GM19452 (cell line): Measurements from ENCODE around the gene MAML3.
"Not testable (repeated sequence)": the region's sequence is repeated elsewhere in the genome, so short reads cannot be mapped to it uniquely, and the experiment has no call there.

ENCODE experiments used
- ATAC-seq: cut with Tn5 transposase; IDR thresholded peaks from one replicate; pipeline ENCODE4 v1.9.1; 2021; ENCODE audit not compliant: unreplicated experiment

Gene MAML3

GRCh38 chr4:139709660-139710059 is 444.3 kb downstream of the MAML3 start:
- no peak for ATAC-seq

DNA sequence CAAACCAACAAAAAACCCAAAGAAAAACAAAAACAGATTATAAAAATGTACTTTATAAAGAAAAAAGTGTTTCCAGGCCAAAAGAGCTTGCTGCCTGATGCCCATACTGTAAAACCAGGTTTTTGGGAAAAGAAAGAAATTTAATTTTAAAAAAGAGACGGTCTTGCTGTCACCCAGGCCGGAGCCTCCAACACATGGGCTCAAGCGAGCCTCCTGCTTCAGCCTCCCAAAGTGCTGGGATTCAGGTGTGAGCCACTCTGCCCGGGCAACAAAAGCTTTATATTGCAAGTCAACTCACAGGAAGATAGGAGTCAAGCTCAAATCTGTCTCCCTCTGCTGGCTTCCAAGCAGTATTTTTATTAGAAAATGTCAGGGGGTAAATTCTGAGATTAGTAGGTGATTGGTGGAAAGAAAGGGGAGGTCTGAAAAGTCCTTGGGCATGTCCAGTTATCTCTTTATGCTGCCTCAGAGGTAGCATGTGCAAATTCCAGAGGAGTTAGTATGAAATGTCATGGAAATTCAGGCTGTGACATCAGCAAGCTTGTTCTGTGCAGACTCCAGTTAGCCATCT is 449.0 kb downstream of the MAML3 start:
- ATAC-seq: no peak

- no peak for ATAC-seq
Measured at GRCh38 chr4:139700568-139700967, 453.4 kb downstream of the MAML3 start.

DNA sequence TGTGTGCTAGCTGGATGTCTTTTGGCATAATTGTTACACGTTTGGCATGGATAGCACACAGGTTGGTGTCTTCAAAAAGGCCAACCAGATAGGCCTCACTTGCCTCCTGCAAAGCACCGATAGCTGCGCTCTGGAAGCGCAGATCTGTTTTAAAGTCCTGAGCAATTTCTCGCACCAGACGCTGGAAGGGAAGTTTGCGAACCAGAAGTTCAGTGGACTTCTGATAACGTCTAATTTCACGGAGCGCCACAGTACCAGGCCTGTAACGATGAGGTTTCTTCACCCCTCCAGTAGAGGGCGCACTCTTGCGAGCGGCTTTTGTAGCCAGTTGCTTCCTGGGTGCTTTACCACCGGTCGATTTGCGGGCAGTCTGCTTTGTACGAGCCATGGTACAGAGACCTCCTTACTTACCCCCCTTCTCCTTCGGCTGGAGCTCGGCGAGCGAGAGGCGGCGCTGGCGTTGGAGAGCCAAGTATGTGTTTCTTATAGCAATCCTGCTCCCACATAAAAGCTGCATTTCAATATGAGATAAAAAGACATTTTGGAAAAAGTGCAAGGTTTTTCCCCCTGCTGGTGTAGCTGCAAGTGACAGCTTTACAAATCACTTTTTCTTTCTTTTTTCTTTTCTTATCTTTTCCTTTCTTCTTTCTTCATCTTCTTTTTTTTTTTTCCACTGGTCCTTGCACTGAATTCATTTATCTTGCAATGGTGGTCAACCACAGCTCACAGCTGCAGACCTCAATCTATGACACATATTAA is 455.6 kb downstream of the MAML3 start:
- not testable (repeated sequence) for ATAC-seq

DNA sequence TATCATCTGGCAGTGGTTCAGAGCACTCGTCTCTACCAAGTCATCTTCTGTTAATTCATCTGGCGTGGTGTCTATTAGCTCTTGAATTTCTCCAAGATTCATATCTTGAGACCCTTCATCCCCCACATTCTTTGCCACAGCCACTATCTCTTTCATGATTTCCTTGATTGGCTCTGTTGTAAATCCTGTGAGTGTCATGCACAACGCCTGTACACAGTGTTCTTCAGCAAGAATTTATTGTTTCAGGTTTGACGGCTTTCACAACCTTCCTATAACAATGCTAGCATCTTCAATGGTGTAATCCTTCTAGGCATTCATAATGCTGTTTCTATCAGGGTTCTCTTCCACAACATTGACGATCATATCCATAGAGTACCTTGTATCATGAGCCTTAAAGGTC is 457.5 kb downstream of the MAML3 start:
- ATAC-seq: no peak

GRCh38 chr4:139694522-139695107 is 459.4 kb downstream of the MAML3 start:
- no peak for ATAC-seq

- ATAC-seq: no peak
Measured at GRCh38 chr4:139692309-139693012, 461.5 kb downstream of the MAML3 start.

GRCh38 chr4:139690419-139690818 is 463.6 kb downstream of the MAML3 start:
- ATAC-seq: no peak

GRCh38 chr4:139689093-139689722 is 464.8 kb downstream of the MAML3 start:
- ATAC-seq: no peak

GRCh38 chr4:139686988-139687387 is 467.0 kb downstream of the MAML3 start:
- no peak for ATAC-seq

DNA sequence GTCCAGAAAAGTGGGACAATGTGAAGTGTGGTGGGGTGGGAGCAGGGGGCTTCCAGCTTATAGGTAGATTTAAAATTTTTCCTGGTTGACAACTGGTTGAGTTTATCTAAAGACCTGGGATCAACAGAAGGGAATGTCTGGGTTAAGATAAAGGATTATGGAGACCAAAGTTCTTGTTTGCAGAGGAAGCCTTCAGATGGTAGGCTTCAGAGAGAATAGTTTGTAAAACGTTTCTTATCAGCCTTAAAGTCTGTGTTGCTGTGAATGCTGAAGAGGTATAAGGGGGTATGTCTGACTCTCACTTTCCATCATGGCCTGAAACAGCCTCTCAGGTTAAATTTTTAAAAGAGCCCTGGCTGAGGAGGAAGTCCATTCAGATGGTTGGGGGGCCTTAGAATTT is 467.9 kb downstream of the MAML3 start:
- no peak for ATAC-seq

DNA sequence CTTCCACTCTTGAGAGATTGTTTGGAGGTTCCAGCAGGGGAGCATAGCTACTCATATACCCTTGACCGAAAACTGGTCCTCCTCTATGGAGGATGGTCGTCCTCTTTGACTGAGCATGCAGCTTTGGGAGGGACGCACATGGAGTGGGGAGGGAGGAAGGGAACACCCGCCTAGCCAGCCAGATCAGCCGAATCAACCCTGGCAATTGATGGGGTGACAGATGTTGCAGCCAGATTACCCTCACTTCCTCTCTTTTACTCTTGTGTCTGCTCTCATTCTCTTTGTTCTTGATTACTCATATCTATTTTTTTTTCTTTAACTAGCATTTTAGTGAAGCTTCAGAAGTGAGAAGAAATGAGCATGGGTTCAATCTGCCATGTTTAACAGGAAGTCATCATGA is 468.8 kb downstream of the MAML3 start:
- no peak for ATAC-seq

DNA sequence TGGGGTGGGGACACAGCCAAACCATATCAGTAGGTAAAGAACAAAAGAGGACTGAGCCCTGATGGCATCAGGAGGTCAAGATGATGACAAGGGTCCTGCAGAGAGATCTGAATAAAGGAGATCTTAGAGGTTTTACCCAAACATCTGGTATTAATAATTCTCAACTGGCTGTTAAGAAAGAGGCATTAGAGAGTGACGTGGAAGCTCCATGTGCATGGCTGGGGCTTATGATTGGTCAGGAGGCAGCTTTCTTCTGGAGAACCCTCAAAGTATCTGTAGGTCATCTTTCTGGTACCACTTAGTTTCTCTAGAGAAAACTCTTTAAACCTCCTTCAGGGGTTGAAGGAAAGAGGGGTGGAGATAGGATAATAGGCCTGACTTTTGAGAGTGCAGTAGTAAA is 469.6 kb downstream of the MAML3 start:
- no peak for ATAC-seq

- no peak for ATAC-seq
Measured at GRCh38 chr4:139682741-139683151, 471.2 kb downstream of the MAML3 start.

- no peak for ATAC-seq
Measured at GRCh38 chr4:139682309-139682708, 471.7 kb downstream of the MAML3 start.

DNA sequence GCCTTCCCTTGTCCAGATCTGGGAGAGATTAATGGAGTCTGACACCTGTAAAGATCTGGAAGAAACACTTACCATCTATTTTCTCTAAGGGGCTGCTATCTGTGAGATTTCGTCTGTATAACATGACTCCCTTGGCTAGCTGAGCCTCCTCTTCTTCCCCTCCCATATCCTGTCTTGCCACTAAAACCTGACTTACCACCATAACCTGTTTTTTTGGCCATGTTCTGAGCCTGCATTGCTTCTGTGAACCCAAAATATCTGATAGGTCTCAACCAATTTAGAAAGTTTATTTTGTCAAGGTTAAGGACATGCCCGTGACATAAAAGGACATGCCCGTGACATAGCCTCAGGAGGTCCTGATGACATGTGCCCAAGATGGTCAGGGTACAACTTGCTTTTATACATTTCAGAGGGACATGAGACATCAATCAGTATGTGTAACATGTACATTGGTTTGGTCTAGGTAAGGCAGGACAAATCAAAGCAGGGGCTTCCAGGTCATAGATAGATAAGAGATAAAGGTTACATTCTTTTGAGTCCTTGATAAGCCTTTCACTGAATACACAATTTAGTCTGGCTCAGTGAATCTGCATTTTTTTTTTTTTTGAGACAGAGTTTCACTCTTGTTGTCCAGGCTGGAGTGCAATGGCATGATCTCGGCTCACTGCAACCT is 476.9 kb downstream of the MAML3 start:
- no peak for ATAC-seq

- ATAC-seq: no peak
Measured at GRCh38 chr4:139676365-139676764, 477.6 kb downstream of the MAML3 start.

DNA sequence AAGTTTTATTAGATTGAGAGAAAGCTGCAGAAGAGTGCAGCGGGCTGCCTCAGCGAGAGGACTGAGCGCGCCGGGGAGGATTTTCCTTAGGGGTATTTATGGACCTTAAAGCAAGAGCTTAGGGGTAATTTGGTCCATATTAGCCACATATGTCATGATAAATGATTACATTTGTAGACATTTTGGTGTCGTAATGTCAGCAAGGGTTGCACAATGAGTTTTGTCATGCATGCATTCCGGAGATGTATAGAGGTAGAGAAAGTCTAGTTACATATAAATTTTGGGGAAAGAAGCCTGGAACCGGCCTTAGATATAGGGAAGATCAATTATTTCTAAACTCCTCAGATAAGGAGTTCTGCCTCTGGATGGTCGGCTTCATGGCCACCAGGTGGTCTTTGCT is 478.3 kb downstream of the MAML3 start:
- ATAC-seq: no peak

DNA sequence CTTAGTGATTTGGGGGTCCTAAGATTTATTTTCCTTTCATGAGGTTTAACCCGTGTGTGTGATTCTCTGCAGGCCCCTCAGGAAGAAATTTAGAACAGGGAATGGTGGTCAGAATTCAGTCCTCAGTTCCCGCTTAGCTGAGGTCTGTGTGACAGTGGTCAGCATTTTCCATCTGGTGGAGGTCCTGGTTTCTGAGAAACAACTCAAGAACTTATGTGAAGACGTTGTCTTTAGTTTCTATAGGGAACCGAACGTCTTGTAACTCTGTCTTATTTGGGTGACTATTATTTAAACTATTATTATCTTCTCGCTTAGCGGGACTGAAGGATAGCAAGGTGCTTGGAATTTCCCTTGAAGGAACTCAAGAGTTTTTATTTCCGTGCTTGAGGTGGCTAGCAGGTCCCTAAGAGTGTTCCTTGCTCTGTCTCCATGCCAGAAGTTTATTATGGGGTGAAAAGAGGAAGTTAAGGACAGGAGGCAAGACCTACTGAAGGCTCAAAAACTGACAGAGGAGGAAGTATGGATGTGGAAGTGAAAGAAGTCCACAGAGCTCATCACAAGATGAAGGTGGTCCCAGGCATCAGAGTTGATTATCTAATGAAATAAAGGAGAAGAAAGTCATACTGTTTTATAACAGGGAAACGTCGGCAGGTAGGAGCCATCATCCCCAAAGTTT is 479.0 kb downstream of the MAML3 start:
- ATAC-seq: no peak

GRCh38 chr4:139672732-139673131 is 481.3 kb downstream of the MAML3 start:
- no peak for ATAC-seq
